Psoas muscle (tissue), 8 donors: ENCODE measurements around the gene PCNX1. TPM values are rescaled to one million over a fixed set of nuclear protein-coding genes. Genes with fewer than 3 reads are reported as not detected.
"Not testable (repeated sequence)": the region's sequence is repeated elsewhere in the genome, so short reads cannot be mapped to it uniquely, and the experiment has no call there.

ENCODE experiments used
- ATAC-seq, 4 donors: fragments of 200-7000 bp; cut with Tn5 transposase; one replicate each; pipeline ENCODE4 v1.9.1; 2020; ENCODE audit warnings: moderate library complexity in 3 of 4, mild to moderate bottlenecking in 2 of 4
- DNase-seq, 2 donors: peaks; one replicate each; pipeline ENCODE4 v3.0.0-alpha.2; 2020
- H3K27ac ChIP-seq: fragments of 200-600 bp; one replicate; pipeline ENCODE4 v1.8.0; 2022
- H3K27me3 ChIP-seq, 3 donors: fragments of 200-600 bp in 1 of 3; one replicate each; pipeline versions ENCODE4 v1.6.1 to v1.8.0; 2013 to 2022; ENCODE audit warnings: low read length in 2 of 3, mild to moderate bottlenecking in 2 of 3, moderate library complexity in 1 of 3; ENCODE audit not compliant: insufficient read depth in 3 of 3
- H3K36me3 ChIP-seq, 2 donors: fragments of 200-600 bp in 1 of 2; one replicate each; pipeline versions ENCODE4 v1.6.1 to v1.8.0; 2013 to 2022; ENCODE audit warnings: low read depth in 1 of 2, mild to moderate bottlenecking in 1 of 2, moderate library complexity in 1 of 2; ENCODE audit not compliant: insufficient read depth in 1 of 2
- H3K4me1 ChIP-seq: fragments of 200-600 bp; one replicate; pipeline ENCODE4 v1.8.0; 2022
- H3K4me3 ChIP-seq: fragments of 200-600 bp; one replicate; pipeline ENCODE4 v1.8.0; 2022; ENCODE audit warnings: mild to moderate bottlenecking
- H3K9me3 ChIP-seq: fragments of 200-600 bp; one replicate; pipeline ENCODE4 v1.8.0; 2022
- WGBS, 3 donors: extraction: QIAGEN DNeasy Blood & Tissue Kit; methylation state at CpG; one replicate each; pipeline versions ENCODE4 v1.1.6 to v1.1.7; 2013; 5-methylcytosine and 5-hydroxymethylcytosine counted together
- intact Hi-C, 2 donors: fragments of 100-400 bp; cut with DNase I; formaldehyde crosslinking; loops; one replicate each; pipeline versions ENCODE4 v1.11.0 to v1.14.2; 2022
- polyA plus RNA-seq, 3 donors: library from polyadenylated mRNA; stranded (reverse); fragments of 200-250 nt; gene quantifications; one replicate each; pipeline ENCODE4 v1.2.3, GENCODE V29; 2013
- total RNA-seq, 4 donors: library from RNA; stranded (reverse); fragmentation: NEBNext Ultra II Directional in 2 of 4; extraction: Animal tissue kit (Norgen Biotek cat#: 25700) in 2 of 4; gene quantifications; one replicate each; pipeline versions ENCODE4 v1.2.1 to v1.2.4, GENCODE V29; 2021 to 2023
- TF ChIP-seq, protein P1 (sequence below): fragments of 200-600 bp; IDR thresholded peaks from one replicate; pipeline ENCODE4 v1.8.0; 2022; ENCODE audit warnings: antibody characterized with exemption
- donor health status: healthy with polysubstance abuse.
- donor health status: DM: no; HTN: no; CAD: no; lungs with moderate emphysema.
- donor health status: Bipolar disorder and iron deficiency.
- donor health status: healthy.
- donor health status: DM: yes; HTN: yes; CAD: no.
- donor health status: DM: no; HTN: no; CAD: no.
- donor health status: DM: no; HTN: no; CAD: no.
- donor health status: DM: yes; HTN: yes; CAD: no.

PCNX1 gene
- total and polyA plus RNA-seq, 7 donors = 5.2 to 48.1 (median 29.1) TPM

DNA sequence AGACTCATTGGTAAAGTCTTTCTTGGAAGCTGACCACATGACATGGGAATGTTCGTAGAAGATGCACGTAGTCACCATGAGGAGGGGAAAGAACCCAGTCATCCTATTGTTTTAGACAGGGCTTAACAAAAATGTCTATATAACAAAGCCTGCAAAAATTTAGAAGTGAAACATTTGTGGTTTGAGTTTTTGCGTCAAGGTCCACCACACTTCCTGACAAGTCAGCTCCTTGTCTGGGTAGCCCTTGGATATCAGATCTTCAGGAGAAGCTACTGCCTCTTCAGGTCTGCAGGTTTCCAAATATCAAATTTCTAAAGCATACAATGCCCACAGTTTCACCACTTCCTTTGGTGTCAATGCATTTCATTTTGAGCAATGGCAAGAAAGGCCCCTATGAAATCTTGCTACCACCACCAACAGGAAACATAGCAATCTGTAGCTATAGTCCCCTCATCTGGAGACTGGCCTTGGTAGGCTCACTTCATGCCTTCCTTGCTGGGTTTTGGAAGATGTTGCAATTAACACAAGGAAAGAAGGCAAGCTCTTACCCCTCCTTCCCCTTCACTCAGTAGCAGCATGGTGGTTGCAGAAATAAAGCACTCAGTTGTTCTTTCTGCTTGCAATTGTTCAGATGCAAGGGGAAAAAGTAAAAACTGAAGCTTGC is 235.2 kb downstream of the PCNX1 start:
- ATAC-seq (no peak), DNase-seq (no peak)
- no peaks in the 10 kb centered on the region for H3K4me1 ChIP-seq
- no peaks in the 10 kb centered on the region for H3K36me3 ChIP-seq
- H3K4me3 ChIP-seq = no peak overlapping the region
- H3K9me3 ChIP-seq = no peaks in the 10 kb centered on the region
- H3K27ac ChIP-seq = no peak overlapping the region
- 77 to 89% (median 83%) methylated on average over 3 of the region's 3 CpGs for WGBS, 3 donors
- no peaks in the 10 kb centered on the region for H3K27me3 ChIP-seq
- TF ChIP-seq, protein P1, sequence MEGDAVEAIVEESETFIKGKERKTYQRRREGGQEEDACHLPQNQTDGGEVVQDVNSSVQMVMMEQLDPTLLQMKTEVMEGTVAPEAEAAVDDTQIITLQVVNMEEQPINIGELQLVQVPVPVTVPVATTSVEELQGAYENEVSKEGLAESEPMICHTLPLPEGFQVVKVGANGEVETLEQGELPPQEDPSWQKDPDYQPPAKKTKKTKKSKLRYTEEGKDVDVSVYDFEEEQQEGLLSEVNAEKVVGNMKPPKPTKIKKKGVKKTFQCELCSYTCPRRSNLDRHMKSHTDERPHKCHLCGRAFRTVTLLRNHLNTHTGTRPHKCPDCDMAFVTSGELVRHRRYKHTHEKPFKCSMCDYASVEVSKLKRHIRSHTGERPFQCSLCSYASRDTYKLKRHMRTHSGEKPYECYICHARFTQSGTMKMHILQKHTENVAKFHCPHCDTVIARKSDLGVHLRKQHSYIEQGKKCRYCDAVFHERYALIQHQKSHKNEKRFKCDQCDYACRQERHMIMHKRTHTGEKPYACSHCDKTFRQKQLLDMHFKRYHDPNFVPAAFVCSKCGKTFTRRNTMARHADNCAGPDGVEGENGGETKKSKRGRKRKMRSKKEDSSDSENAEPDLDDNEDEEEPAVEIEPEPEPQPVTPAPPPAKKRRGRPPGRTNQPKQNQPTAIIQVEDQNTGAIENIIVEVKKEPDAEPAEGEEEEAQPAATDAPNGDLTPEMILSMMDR = no peak
- intact Hi-C loops = no loop called here

DNA sequence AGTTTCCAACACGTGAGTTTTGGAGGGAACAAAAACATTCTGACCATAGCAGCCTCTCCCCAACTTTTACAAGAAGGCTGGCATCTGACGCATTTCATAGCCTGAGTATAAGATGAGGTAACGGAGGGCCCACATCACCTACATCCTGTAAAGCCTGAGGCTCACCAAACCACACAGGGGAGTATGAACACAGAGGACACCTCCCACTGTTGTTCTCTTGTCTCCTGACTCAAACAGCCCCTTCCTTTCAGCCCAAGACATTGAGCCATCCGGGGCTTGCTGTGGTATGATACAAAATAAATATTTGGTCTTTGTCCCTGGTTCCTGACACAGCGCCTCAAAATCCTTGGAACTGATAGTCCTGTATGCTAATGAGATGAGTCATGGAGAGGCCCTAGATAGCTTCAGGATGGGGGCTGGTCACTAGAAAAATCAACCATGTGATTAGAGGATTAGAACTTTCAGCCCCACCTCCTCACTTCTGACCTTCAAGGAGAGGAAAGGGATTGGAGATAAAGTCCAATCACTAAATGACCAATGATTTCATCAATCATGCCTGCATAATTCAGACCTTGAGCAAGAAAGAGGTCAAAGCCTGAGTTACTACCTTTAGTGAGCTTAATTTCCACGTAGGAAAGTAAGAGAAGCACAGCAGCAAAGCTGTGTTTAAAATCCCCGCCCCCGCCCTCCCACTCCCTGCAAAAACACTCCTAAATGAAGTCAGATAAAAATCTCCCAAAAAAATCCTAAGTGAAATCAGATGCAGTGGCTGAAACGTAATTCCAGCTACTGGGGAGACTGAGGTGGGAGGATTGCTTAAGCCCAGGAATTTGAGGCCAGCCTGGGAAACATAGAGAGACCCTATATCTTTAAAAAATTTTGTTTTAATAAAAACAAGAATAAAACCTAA is 236.4 kb downstream of the PCNX1 start:
- 61 to 65% (median 62%) methylated on average over 9 of the region's 9 CpGs for WGBS, 3 donors
- H3K27ac ChIP-seq = no peak overlapping the region
- no peaks in the 10 kb centered on the region for H3K27me3 ChIP-seq
- DNase-seq = no peak
- no peak for ATAC-seq
- H3K36me3 ChIP-seq = no peaks in the 10 kb centered on the region
- no peak overlapping the region for H3K4me3 ChIP-seq
- TF ChIP-seq, protein P1 = no peak
- no peaks in the 10 kb centered on the region for H3K9me3 ChIP-seq
- no peaks in the 10 kb centered on the region for H3K4me1 ChIP-seq
- intact Hi-C loops = no loop called here

DNA sequence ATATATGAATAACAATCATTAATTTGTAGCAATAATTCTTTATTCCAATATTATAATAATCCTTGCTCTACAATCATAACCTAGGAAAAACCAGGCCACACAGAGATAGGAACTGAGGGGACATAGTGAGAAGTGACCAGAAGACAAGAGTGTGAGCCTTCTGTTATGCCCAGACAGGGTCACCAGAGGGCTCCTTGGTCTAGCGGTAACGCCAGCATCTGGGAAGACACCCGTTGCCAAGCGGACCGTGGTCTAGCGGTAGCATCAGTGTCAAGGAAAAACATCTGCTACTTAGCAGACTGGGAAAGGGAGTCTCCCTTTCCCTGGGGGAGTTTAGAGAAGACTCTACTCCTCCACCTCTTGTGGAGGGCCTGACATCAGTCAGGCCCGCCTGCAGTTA is 240.1 kb downstream of the PCNX1 start:
- H3K27ac ChIP-seq, H3K36me3 ChIP-seq, H3K9me3 ChIP-seq, H3K27me3 ChIP-seq, H3K4me1 ChIP-seq, ATAC-seq, H3K4me3 ChIP-seq, intact Hi-C loops, DNase-seq: not testable (repeated sequence)
- WGBS, 3 donors = 85 to 86% (median 86%) methylated on average over 7 of the region's 7 CpGs

DNA sequence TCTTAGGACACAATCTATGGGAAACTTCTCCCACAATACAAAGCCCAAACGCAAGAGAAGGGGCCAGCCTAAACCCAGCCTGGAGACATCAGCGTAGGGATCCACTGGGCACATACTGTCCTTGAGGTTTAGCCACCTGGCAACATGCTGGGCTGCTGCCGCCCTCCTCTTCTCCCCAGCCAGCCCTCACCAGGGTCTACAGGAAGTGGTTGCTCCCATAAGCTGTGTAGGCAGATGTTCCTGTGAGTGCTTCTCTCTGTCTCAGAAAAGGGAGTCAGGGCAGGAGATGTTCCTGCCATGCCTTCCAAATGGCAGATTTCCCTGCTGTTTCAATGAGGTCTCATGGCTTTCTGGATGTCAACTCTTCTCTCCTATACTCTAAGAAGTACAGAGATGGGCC is 241.4 kb downstream of the PCNX1 start:
- intact Hi-C loops = no loop called here
- Histone ChIP-seq H3K27ac (no peak overlapping the region), H3K27me3 (no peaks in the 10 kb centered on the region), H3K4me3 (no peak overlapping the region), H3K9me3 (peaks cover 6% of the 10 kb centered on the region), H3K36me3 (no peaks in the 10 kb centered on the region), H3K4me1 (no peaks in the 10 kb centered on the region)
- 88 to 92% (median 91%) methylated on average over 3 of the region's 3 CpGs for WGBS, 3 donors
- TF ChIP-seq, protein P1 = no peak
- ATAC-seq (no peak), DNase-seq (no peak)

DNA sequence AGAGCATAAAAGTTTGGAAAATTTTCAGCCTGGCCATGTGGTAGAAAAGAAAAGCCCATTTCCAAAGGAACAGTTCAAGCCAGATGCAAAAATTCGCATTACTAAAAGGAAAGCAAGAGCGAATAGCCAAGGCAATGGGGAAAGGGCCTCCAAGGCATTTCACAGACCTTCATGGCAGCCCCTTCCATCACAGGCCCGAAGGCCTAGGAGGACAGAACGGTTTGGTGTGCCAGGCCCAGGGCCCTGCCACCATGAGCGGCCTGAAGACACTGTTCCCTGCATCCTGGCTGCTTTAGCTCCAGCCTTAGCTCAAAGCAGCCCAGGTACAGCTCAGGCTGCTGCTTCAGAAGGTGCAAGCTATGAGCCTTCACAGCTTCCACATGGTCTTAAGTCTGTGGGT is 243.5 kb downstream of the PCNX1 start:
- Histone ChIP-seq H3K9me3 (peaks cover 6% of the 10 kb centered on the region), H3K27ac (no peak overlapping the region), H3K4me1 (no peaks in the 10 kb centered on the region), H3K36me3 (no peaks in the 10 kb centered on the region), H3K27me3 (no peaks in the 10 kb centered on the region), H3K4me3 (no peak overlapping the region)
- ATAC-seq (no peak), DNase-seq (no peak)
- TF ChIP-seq, protein P1 = no peak
- intact Hi-C loops = no loop called here
- WGBS, 3 donors = 47 to 58% (median 51%) methylated on average over 5 of the region's 5 CpGs
